Mammary epithelial cell (primary cell): ENCODE data around the gene PSMB10.

Source experiments
- CTCF ChIP-seq, 2 donors: IDR thresholded peaks in 1 of 2; conservative IDR thresholded peaks in 1 of 2; 2 replicates each; pipeline ENCODE4 v1.5.1; 2011 to 2012; ENCODE audit warnings: inconsistent platforms in 2 of 2, low read length in 2 of 2, mild to moderate bottlenecking in 2 of 2, control low read depth in 1 of 2, low read depth in 1 of 2; ENCODE audit not compliant: insufficient read depth in 1 of 2; ENCODE audit errors: extremely low read depth in 1 of 2
- EZH2 ChIP-seq: IDR thresholded peaks from 2 replicates; pipeline ENCODE4 v1.6.1; 2012; ENCODE audit warnings: low read length, inconsistent platforms, borderline replicate concordance

GRCh38 chr16:67949645-67950044 lies 13.0 kb upstream of the PSMB10 start:
- TF ChIP-seq CTCF (conservative IDR thresholded peaks at IDR 0.05 in 1 of 2, IDR thresholded peaks at IDR 0.05 in 1 of 2; ENCODE audit: extremely low read depth in 1 of 2, insufficient read depth in 1 of 2, low read depth in 1 of 2, low read length in 2 of 2), result no peak
- TF ChIP-seq EZH2, result no peak
